C4-2B (cell line): ENCODE measurements around the gene UGT1A4.

Experiments used
- H3K27ac ChIP-seq: fragments of 450-650 bp; 2 replicates; pipeline ENCODE4 v1.5.1; 2017
- ZFX ChIP-seq: fragments of 450-650 bp; IDR thresholded peaks from 2 replicates; pipeline ENCODE4 v1.6.1; 2017
- TF ChIP-seq, protein P1 (sequence below): fragments of 450-650 bp; conservative IDR thresholded peaks from 2 replicates; pipeline ENCODE4 v1.5.1; 2017; ENCODE audit warnings: mild to moderate bottlenecking

The UGT1A4 gene

DNA sequence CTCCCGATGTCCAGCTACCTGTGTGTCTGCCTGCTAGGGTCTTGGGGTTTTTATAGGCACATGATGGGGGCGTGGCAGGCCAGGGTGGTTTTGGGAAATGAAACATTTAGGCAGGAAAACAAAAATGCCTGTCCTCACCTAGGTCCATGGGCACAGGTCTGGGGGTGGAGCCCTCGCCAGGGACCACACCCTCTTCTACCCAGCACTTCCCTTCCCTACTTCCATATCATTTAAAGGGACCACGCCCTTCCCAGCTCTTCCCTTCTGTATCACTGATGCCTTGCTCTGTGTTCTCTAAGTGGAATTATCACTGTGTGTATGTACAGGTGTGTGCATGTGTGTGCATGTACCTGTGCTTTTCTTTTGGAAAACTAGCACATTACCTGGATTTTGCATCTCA lies 47.9 kb downstream of the UGT1A4 start:
- TF ChIP-seq ZFX: no peak
- TF ChIP-seq, protein P1, sequence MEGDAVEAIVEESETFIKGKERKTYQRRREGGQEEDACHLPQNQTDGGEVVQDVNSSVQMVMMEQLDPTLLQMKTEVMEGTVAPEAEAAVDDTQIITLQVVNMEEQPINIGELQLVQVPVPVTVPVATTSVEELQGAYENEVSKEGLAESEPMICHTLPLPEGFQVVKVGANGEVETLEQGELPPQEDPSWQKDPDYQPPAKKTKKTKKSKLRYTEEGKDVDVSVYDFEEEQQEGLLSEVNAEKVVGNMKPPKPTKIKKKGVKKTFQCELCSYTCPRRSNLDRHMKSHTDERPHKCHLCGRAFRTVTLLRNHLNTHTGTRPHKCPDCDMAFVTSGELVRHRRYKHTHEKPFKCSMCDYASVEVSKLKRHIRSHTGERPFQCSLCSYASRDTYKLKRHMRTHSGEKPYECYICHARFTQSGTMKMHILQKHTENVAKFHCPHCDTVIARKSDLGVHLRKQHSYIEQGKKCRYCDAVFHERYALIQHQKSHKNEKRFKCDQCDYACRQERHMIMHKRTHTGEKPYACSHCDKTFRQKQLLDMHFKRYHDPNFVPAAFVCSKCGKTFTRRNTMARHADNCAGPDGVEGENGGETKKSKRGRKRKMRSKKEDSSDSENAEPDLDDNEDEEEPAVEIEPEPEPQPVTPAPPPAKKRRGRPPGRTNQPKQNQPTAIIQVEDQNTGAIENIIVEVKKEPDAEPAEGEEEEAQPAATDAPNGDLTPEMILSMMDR: no peak
- H3K27ac ChIP-seq: no peak overlapping the region

DNA sequence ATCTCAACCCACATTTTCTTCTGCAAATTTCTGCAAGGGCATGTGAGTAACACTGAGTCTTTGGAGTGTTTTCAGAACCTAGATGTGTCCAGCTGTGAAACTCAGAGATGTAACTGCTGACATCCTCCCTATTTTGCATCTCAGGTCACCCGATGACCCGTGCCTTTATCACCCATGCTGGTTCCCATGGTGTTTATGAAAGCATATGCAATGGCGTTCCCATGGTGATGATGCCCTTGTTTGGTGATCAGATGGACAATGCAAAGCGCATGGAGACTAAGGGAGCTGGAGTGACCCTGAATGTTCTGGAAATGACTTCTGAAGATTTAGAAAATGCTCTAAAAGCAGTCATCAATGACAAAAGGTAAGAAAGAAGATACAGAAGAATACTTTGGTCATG lies 49.5 kb downstream of the UGT1A4 start:
- no peak overlapping the region for H3K27ac ChIP-seq
- no peak for TF ChIP-seq ZFX
- TF ChIP-seq, protein P1: no peak

DNA sequence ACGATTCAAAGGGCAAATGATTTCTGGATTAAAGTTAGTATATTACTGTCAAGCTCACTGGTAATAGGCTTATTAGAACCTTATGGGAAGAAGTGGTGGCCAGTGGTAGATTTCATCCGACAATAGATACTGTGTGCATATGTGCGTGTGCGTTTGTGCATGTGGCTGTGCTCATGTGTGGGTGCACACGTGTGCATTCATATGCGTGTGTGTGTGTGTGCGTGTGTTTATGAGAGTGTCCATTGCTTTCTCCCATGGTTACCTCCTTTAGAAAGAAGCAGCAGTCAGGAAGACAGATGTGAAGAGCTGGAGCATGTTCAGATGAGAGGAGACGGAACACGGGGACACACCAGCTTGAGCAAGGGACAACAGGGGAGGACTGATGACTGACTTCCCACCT lies 50.7 kb downstream of the UGT1A4 start:
- H3K27ac ChIP-seq: no peak overlapping the region
- no peak for TF ChIP-seq ZFX
- TF ChIP-seq, protein P1: no peak

DNA sequence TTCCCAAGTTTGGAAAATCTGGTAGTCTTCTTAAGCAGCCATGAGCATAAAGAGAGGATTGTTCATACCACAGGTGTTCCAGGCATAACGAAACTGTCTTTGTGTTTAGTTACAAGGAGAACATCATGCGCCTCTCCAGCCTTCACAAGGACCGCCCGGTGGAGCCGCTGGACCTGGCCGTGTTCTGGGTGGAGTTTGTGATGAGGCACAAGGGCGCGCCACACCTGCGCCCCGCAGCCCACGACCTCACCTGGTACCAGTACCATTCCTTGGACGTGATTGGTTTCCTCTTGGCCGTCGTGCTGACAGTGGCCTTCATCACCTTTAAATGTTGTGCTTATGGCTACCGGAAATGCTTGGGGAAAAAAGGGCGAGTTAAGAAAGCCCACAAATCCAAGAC lies 53.6 kb downstream of the UGT1A4 start:
- TF ChIP-seq, protein P1: no peak
- no peak for TF ChIP-seq ZFX
- no peak overlapping the region for H3K27ac ChIP-seq

DNA sequence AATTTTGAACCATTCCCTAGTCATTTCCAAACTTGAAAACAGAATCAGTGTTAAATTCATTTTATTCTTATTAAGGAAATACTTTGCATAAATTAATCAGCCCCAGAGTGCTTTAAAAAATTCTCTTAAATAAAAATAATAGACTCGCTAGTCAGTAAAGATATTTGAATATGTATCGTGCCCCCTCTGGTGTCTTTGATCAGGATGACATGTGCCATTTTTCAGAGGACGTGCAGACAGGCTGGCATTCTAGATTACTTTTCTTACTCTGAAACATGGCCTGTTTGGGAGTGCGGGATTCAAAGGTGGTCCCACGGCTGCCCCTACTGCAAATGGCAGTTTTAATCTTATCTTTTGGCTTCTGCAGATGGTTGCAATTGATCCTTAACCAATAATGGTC lies 54.0 kb downstream of the UGT1A4 start:
- no peak overlapping the region for H3K27ac ChIP-seq
- TF ChIP-seq, protein P1: peak; percentile 49
- TF ChIP-seq ZFX: no peak

DNA sequence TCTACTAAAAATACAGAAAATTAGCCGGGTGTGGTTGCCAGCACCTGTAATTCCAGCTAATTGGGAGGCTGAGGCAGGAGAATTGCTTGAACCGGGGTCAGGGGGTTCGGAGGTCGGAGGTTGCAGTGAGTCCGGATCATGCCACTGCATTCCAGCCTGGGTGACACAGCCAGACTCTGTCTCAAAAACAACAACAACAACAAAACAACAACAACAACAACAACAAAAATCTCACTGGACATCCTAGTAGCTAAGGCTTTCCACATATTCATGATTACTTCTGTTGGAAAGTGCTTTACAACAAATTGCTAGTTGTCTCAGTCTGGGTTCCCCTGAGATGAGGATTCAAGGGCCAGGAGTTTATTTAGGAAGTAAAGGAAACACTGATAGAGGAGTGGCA lies 55.3 kb downstream of the UGT1A4 start:
- TF ChIP-seq, protein P1: no peak
- TF ChIP-seq ZFX: no peak
- H3K27ac ChIP-seq: no peak overlapping the region

DNA sequence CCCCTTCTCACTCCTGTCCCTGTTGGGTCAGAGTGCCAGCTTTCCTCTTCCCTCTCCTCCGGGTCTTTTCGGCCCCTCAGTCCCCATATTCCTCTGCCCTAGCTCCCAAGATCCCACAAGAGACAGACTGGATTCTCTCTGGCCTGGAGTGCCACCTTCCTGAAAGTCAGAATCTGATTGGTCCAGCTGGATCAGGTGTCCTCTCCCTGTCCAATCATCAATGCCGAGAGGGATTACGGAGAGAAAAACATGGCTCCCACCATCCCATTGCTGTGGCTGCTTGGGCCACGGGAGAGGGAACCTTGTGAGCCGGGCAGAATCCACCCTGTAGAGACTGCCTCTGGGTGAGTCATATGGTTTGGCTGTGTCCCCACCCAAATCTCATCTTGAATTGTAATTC lies 56.9 kb downstream of the UGT1A4 start:
- H3K27ac ChIP-seq: no peak overlapping the region
- TF ChIP-seq ZFX: no peak
- TF ChIP-seq, protein P1: no peak
